HG02870 (cell line): ENCODE results near the gene NTF3.

Experiments
- ATAC-seq: cut with Tn5 transposase; IDR thresholded peaks from one replicate; pipeline ENCODE4 v1.9.1; 2021; ENCODE audit warnings: mild to moderate bottlenecking, moderate library complexity; ENCODE audit not compliant: unreplicated experiment

NTF3 gene

GRCh38 chr12:5485454-5485853 lies 53.5 kb downstream of the NTF3 start:
- ATAC-seq: no peak

DNA sequence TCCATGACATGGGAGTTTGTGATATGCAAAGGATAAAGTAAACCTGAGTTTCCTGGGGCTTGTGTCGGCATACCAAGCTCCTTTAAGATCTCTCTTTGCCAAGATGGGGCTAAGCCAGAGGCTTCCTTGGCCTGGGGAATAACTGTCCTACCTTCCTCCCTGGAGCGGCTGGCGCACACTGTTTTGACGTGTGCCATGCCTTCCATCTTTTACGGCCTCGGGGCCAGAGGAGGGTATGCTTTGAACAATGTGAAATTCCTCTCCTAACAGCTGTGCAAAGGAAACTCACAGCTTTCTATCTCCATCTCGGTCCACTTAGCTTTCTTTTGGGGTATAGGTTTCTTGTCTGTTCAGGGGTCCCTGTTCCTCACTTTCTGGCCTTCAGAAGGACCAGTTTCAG lies 55.2 kb downstream of the NTF3 start:
- ATAC-seq: no peak

- ATAC-seq: no peak
These were observed 56.2 kb downstream of the NTF3 start for GRCh38 chr12:5487948-5488625.

GRCh38 chr12:5488626-5488955 lies 56.7 kb downstream of the NTF3 start:
- ATAC-seq: no peak

DNA sequence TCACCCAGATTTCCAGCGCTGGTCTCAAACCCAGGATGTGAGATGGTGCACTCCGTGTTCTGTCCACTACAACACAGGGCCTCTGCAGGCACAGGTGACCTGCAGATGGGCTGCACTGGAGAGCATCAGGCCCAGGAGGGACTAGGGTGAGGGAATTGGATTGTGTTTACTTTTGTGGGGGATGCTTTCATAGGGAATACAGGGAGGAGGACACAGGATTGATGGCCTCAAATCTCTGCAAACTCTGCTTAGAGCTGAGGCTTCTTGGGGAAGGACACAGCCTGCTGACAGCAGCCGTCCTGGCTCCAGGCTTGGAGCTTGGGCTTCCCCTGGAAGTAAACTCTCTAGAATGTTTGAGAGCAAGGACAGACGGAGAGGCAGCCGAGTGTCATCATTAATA lies 57.1 kb downstream of the NTF3 start:
- ATAC-seq: no peak

DNA sequence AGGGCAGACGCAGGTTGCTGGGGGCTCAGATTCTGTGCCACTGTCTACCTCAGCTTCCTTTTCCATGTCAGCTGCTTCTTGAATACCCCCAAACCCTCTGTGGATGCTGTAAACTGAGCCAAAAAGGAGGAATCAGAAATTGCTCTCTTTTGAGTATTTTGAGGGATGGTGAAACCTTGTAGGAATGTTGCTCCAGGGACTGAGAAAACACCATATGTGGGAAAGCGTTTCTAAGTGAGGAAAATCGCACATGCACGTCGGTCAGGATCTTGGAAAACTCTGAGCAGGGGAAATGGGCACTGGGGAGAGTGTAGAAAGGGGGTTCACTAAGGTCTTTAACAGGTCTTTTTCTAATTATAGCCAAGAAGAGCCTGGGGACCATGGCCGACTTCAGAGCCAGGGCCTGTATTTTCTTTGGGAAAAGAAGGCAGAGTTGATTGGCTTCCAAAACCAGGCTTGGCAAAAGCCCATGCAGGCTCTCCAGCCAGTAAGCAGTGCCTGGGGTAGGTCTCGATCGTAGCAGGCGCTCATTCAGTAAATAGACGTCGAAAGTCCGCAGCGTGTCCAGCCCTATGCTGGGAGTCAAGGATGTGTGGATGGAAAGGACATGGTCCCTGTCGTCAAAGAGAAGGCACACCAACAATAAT lies 58.0 kb downstream of the NTF3 start:
- ATAC-seq: no peak

DNA sequence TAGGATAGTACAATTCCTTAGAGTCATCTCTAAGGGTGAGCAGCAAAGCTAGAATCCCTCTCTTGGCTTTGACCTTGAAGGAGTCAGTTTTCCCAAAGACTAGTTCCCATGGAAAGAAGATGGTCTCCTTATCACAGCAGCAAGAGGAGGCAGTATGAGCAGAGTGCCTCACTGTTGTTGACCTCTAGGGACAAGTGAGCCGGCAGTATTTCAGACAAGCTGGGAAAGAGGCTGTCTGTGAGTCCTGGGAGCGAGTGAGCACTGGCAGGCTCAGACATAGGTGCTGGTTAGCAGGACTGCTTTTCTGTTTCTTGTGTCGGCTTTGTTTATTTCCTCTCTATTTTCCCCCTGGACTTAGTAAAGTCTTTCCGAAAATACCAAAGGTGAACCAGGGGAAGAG lies 60.7 kb downstream of the NTF3 start:
- ATAC-seq: no peak

GRCh38 chr12:5493018-5493417 lies 61.1 kb downstream of the NTF3 start:
- no peak for ATAC-seq

DNA sequence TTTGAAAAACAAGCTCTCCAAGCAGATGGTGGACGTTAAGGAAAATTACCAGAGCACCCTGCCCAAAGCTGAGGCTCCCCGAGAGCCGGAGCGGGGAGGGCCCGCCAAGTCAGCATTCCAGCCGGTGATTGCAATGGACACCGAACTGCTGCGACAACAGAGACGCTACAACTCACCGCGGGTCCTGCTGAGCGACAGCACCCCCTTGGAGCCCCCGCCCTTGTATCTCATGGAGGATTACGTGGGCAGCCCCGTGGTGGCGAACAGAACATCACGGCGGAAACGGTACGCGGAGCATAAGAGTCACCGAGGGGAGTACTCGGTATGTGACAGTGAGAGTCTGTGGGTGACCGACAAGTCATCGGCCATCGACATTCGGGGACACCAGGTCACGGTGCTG lies 62.4 kb downstream of the NTF3 start:
- no peak for ATAC-seq

GRCh38 chr12:5497329-5498053 lies 65.6 kb downstream of the NTF3 start:
- ATAC-seq: no peak

GRCh38 chr12:5498076-5498475 lies 66.2 kb downstream of the NTF3 start:
- no peak for ATAC-seq

- ATAC-seq: no peak
These were observed 66.9 kb downstream of the NTF3 start for GRCh38 chr12:5498806-5499205.

- ATAC-seq: no peak
These were observed 67.8 kb downstream of the NTF3 start for GRCh38 chr12:5499566-5500330.

DNA sequence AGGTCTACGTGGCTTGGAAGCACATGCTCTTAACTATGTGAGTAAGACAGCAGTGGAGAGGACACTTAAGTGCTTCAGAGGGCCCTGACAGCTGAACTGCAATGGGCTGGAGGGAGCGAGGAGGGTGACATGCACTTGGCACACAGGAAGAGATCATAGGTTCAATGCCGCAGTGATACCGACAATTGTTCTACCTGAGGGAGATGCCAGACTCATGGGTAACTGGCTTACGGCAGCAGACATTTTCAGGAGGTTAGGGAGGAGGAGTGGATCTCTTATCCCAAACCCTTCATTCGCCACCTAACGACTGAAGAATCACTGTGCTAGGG lies 68.4 kb downstream of the NTF3 start:
- ATAC-seq: no peak

GRCh38 chr12:5503774-5504173 lies 71.9 kb downstream of the NTF3 start:
- no peak for ATAC-seq

DNA sequence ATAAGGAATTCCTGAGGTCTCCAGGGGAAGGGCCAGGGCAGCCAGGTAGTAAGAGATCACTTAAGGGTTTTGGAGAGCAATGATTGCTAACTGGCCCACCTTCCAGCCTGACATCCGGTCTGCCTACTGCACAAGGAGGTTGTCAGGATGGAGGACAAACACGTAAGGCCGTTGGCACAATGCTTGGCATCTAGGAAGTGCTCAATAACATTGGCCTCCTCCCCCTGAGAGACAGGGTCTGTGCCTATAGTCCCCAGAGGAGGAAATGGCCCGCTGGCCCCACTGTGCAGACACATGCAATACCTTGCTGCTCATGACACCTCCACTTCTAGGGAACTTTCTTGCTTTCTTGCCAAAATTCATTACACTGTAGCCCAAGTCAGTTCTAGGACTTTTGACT lies 73.2 kb downstream of the NTF3 start:
- no peak for ATAC-seq

DNA sequence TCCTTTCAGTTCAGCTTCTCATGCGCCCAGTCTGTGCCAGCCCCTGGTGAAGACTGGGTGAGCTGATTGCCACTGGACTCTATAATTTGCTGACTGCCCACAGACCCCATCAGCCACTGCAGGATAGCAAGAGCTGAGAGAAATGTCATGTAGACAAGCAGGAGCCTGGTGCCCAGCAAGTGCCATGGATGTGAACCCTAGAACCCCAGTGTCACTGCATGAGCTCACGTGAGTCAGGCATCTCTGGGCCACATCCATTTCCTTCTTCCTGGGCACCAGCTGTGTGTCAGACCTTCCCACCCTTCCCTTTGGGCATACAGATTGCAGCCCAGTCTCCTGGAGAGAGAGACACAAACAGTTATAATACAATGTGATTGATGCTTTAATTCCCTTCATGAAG lies 73.8 kb downstream of the NTF3 start:
- ATAC-seq: no peak

- ATAC-seq: no peak
These were observed 74.4 kb downstream of the NTF3 start for GRCh38 chr12:5506295-5506694.

DNA sequence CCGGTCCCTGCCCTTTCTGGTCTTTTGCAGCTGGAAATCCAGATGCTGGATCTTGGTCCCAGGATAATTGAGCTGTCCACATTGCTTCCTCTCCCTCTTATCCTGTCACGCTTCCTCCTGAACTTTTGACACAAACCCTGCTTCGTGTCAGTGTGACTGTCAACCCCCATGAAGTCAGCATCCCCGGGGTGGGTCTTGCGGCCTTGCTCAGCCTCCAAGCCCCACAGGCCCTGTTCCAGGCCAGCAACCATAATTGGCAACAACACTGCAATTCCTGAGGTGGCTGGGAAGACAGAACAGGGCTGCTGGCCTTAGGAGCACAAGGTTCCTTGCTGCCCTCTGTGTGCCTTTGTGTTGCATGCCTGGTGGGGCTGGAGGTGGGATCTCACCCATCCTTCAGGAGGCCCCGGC lies 74.9 kb downstream of the NTF3 start:
- no peak for ATAC-seq

DNA sequence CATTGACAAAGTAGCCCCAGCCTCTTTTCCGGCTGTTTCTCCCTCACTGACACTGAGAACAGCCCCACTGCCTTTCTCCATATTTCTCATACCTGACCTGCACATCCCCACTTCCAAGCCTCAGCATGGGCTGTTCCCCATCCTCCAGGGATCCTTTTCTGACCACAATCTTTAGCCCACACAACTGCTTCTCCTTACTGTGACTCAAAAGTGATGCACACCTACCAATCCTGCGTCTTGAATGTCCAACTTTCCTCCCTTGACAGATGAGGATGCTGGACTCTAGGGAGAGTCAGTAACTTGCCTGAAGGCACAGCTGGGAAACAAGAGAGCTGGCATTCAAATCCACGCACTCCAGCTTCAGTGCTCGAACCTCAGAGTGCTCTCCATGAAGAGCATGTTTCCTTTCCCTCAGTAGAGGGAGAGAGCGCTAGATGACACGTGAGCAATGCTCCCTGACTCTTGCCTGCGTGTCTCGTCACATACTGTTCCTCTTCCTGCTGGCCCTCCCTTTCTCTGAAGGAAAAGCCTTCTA lies 75.6 kb downstream of the NTF3 start:
- ATAC-seq: no peak

DNA sequence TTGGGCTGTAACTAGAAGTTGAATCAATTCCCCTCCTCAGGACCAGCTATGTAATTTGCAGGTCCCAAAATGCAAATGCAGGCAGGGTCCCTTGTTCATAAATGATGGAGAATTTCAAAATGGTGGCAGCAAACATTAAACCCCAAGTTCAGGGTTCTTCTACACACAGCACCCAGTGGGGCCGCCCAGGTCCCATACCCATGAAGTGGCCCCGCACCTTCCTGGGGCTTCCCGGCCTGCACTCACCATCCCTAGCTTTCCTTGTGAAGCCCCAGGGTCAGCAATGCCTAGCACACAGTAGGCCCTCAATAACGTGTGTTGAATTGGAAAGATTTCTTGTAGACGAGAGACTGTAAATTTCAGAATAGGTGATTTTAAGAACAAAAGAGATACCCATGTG lies 76.0 kb downstream of the NTF3 start:
- no peak for ATAC-seq

- ATAC-seq: no peak
These were observed 77.2 kb downstream of the NTF3 start for GRCh38 chr12:5509102-5509501.
